Gastrocnemius medialis (tissue), 4 donors: Measurements from ENCODE around the gene GCN1.

ENCODE experiments used
- POLR2A ChIP-seq, 2 donors: fragments of 450-650 bp; IDR thresholded peaks; one replicate each; pipeline ENCODE4 v1.6.1; 2017; ENCODE audit warnings: antibody characterized with exemption in 2 of 2, mild to moderate bottlenecking in 2 of 2, moderate library complexity in 2 of 2
- TF ChIP-seq, protein P1 (sequence below), 5 experiments: fragments of 450-650 bp in 3 of 5; fragments of 200-600 bp in 2 of 5; sonication (generic) in 2 of 5; IDR thresholded peaks in 4 of 5; conservative IDR thresholded peaks in 1 of 5; 1 replicate in 4 of 5; 2 replicates in 1 of 5; pipeline ENCODE4 v1.5.1; 2016 to 2019; ENCODE audit warnings: antibody characterized with exemption in 5 of 5, mild to moderate bottlenecking in 3 of 5, moderate library complexity in 3 of 5

- TF ChIP-seq POLR2A (IDR thresholded peaks at IDR 0.05), result no peak
- TF ChIP-seq, protein P1, sequence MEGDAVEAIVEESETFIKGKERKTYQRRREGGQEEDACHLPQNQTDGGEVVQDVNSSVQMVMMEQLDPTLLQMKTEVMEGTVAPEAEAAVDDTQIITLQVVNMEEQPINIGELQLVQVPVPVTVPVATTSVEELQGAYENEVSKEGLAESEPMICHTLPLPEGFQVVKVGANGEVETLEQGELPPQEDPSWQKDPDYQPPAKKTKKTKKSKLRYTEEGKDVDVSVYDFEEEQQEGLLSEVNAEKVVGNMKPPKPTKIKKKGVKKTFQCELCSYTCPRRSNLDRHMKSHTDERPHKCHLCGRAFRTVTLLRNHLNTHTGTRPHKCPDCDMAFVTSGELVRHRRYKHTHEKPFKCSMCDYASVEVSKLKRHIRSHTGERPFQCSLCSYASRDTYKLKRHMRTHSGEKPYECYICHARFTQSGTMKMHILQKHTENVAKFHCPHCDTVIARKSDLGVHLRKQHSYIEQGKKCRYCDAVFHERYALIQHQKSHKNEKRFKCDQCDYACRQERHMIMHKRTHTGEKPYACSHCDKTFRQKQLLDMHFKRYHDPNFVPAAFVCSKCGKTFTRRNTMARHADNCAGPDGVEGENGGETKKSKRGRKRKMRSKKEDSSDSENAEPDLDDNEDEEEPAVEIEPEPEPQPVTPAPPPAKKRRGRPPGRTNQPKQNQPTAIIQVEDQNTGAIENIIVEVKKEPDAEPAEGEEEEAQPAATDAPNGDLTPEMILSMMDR (IDR thresholded peaks at IDR 0.05 in 4 of 5, conservative IDR thresholded peaks at IDR 0.05 in 1 of 5), result peak; percentile 97 to 99 (median 98)
Observed at GRCh38 chr12:120228291-120229070, 34.0 kb upstream of the GCN1 start.
